ENCODE results near the gene ITLN1.
A peak's percentile ranks its signal among the peaks of the same experiment; 100 is the strongest.
"Not testable (repeated sequence)": the region's sequence is repeated elsewhere in the genome, so short reads cannot be mapped to it uniquely, and the experiment has no call there.

The ITLN1 gene

GRCh38 chr1:160900683-160901082 lies 15.7 kb upstream of the ITLN1 start:
- H3K4me3 ChIP-seq (ENCODE audit: control insufficient read depth in 1 of 7, extremely low read depth in 1 of 7, insufficient read depth in 4 of 7, low read depth in 2 of 7, low read length in 6 of 7); DNase-seq; H3K36me3 ChIP-seq (ENCODE audit: control insufficient read depth in 4 of 4, insufficient read depth in 4 of 4, low read length in 3 of 4); H3K27ac ChIP-seq (ENCODE audit: insufficient read depth in 1 of 2, low read depth in 1 of 2, low read length in 2 of 2, poor library complexity in 1 of 2, severe bottlenecking in 2 of 2); POLR2A ChIA-PET; H3K27me3 ChIP-seq (replicated peaks in 2 of 5; ENCODE audit: control insufficient read depth in 4 of 5, insufficient read depth in 5 of 5, low read length in 4 of 5); H3K4me1 ChIP-seq (ENCODE audit: control extremely low read depth in 1 of 4, control insufficient read depth in 4 of 4, insufficient read depth in 4 of 4, low read length in 3 of 4); H3K9me3 ChIP-seq (ENCODE audit: control extremely low read depth in 1 of 5, control insufficient read depth in 4 of 5, insufficient read depth in 2 of 5, low read depth in 1 of 5, low read length in 4 of 5); CTCF ChIA-PET: not testable (repeated sequence)
- WGBS (ENCODE audit: insufficient coverage) = 83% methylated on average over 1 of the region's 3 CpGs

GRCh38 chr1:160894368-160895135 lies 9.6 kb upstream of the ITLN1 start:
- H3K27ac ChIP-seq (ENCODE audit: insufficient read depth in 1 of 2, low read depth in 1 of 2, low read length in 2 of 2, poor library complexity in 1 of 2, severe bottlenecking in 2 of 2); H3K27me3 ChIP-seq (replicated peaks in 2 of 5; ENCODE audit: control insufficient read depth in 4 of 5, insufficient read depth in 5 of 5, low read length in 4 of 5); H3K4me3 ChIP-seq (ENCODE audit: control insufficient read depth in 1 of 7, extremely low read depth in 1 of 7, insufficient read depth in 4 of 7, low read depth in 2 of 7, low read length in 6 of 7); CTCF ChIA-PET; POLR2A ChIA-PET; H3K36me3 ChIP-seq (ENCODE audit: control insufficient read depth in 4 of 4, insufficient read depth in 4 of 4, low read length in 3 of 4); H3K4me1 ChIP-seq (ENCODE audit: control extremely low read depth in 1 of 4, control insufficient read depth in 4 of 4, insufficient read depth in 4 of 4, low read length in 3 of 4); H3K9me3 ChIP-seq (ENCODE audit: control extremely low read depth in 1 of 5, control insufficient read depth in 4 of 5, insufficient read depth in 2 of 5, low read depth in 1 of 5, low read length in 4 of 5); DNase-seq: not testable (repeated sequence)
- WGBS (ENCODE audit: insufficient coverage) = 100% methylated on average over 2 of the region's 18 CpGs

GRCh38 chr1:160891474-160891873 lies 6.5 kb upstream of the ITLN1 start:
- ChIA-PET CTCF (interaction anchor here (1.5 to 2.0 kb wide), 3 partner anchors 11 to 123 kb away, joined by 3 to 6 read pairs (median 4); partner anchors contain the start of gene ITLN2), POLR2A (interaction anchor here (0.6 kb wide), 1 partner anchor 177 kb away, joined by 3 read pairs; no protein-coding TSS in a partner anchor)
- WGBS (ENCODE audit: insufficient coverage) = 100% methylated on average over 1 of the region's 2 CpGs
- no peaks in the 10 kb centered on the region for H3K9me3 ChIP-seq (ENCODE audit: control extremely low read depth in 1 of 5, control insufficient read depth in 4 of 5, insufficient read depth in 2 of 5, low read depth in 1 of 5, low read length in 4 of 5)
- no peaks in the 10 kb centered on the region for H3K4me1 ChIP-seq (ENCODE audit: control extremely low read depth in 1 of 4, control insufficient read depth in 4 of 4, insufficient read depth in 4 of 4, low read length in 3 of 4)
- no peaks in the 10 kb centered on the region for H3K36me3 ChIP-seq (ENCODE audit: control insufficient read depth in 4 of 4, insufficient read depth in 4 of 4, low read length in 3 of 4)
- H3K27ac ChIP-seq (ENCODE audit: insufficient read depth in 1 of 2, low read depth in 1 of 2, low read length in 2 of 2, poor library complexity in 1 of 2, severe bottlenecking in 2 of 2) = no peak overlapping the region
- peak in 2 of 3 donors; percentile 23 to 69 for DNase-seq
- H3K27me3 ChIP-seq (replicated peaks in 2 of 5; ENCODE audit: control insufficient read depth in 4 of 5, insufficient read depth in 5 of 5, low read length in 4 of 5) = no peaks in the 10 kb centered on the region
- no peak overlapping the region for H3K4me3 ChIP-seq (ENCODE audit: control insufficient read depth in 1 of 7, extremely low read depth in 1 of 7, insufficient read depth in 4 of 7, low read depth in 2 of 7, low read length in 6 of 7)

GRCh38 chr1:160888926-160889325 lies 3.9 kb upstream of the ITLN1 start:
- DNase-seq = no peak
- Histone ChIP-seq H3K27ac (ENCODE audit: insufficient read depth in 1 of 2, low read depth in 1 of 2, low read length in 2 of 2, poor library complexity in 1 of 2, severe bottlenecking in 2 of 2) (no peak overlapping the region), H3K4me1 (ENCODE audit: control extremely low read depth in 1 of 4, control insufficient read depth in 4 of 4, insufficient read depth in 4 of 4, low read length in 3 of 4) (peaks cover 0 to 5% (median 3%) of the 10 kb centered on the region in 4 experiments), H3K4me3 (ENCODE audit: control insufficient read depth in 1 of 7, extremely low read depth in 1 of 7, insufficient read depth in 4 of 7, low read depth in 2 of 7, low read length in 6 of 7) (no peak overlapping the region), H3K9me3 (ENCODE audit: control extremely low read depth in 1 of 5, control insufficient read depth in 4 of 5, insufficient read depth in 2 of 5, low read depth in 1 of 5, low read length in 4 of 5) (no peaks in the 10 kb centered on the region), H3K27me3 (replicated peaks in 2 of 5; ENCODE audit: control insufficient read depth in 4 of 5, insufficient read depth in 5 of 5, low read length in 4 of 5) (no peaks in the 10 kb centered on the region), H3K36me3 (ENCODE audit: control insufficient read depth in 4 of 4, insufficient read depth in 4 of 4, low read length in 3 of 4) (no peaks in the 10 kb centered on the region)
- ChIA-PET CTCF (interaction anchor here (0.6 to 2.7 kb wide), 4 partner anchors 10 to 28 kb away, joined by 4 to 7 read pairs (median 4); no protein-coding TSS in a partner anchor), POLR2A (no interaction called here)
- no CpG with 5 or more reads among the region's 2 CpGs for WGBS (ENCODE audit: insufficient coverage)

GRCh38 chr1:160887071-160887470 lies 2.1 kb upstream of the ITLN1 start:
- no peak overlapping the region for H3K27ac ChIP-seq (ENCODE audit: insufficient read depth in 1 of 2, low read depth in 1 of 2, low read length in 2 of 2, poor library complexity in 1 of 2, severe bottlenecking in 2 of 2)
- 40% methylated on average over 1 of the region's 2 CpGs for WGBS (ENCODE audit: insufficient coverage)
- H3K4me1 ChIP-seq (ENCODE audit: control extremely low read depth in 1 of 4, control insufficient read depth in 4 of 4, insufficient read depth in 4 of 4, low read length in 3 of 4) = peaks cover 0 to 5% (median 3%) of the 10 kb centered on the region in 4 experiments
- H3K27me3 ChIP-seq (replicated peaks in 2 of 5; ENCODE audit: control insufficient read depth in 4 of 5, insufficient read depth in 5 of 5, low read length in 4 of 5) = no peaks in the 10 kb centered on the region
- DNase-seq = peak in 1 of 3 donors; percentile 28
- no peaks in the 10 kb centered on the region for H3K9me3 ChIP-seq (ENCODE audit: control extremely low read depth in 1 of 5, control insufficient read depth in 4 of 5, insufficient read depth in 2 of 5, low read depth in 1 of 5, low read length in 4 of 5)
- POLR2A ChIA-PET = interaction anchor here (0.6 kb wide), 1 partner anchor 50 kb away, joined by 3 read pairs; no protein-coding TSS in a partner anchor
- no peak overlapping the region for H3K4me3 ChIP-seq (ENCODE audit: control insufficient read depth in 1 of 7, extremely low read depth in 1 of 7, insufficient read depth in 4 of 7, low read depth in 2 of 7, low read length in 6 of 7)
- H3K36me3 ChIP-seq (ENCODE audit: control insufficient read depth in 4 of 4, insufficient read depth in 4 of 4, low read length in 3 of 4) = no peaks in the 10 kb centered on the region
- CTCF ChIA-PET = interaction anchor here (1.1 to 2.7 kb wide), 5 partner anchors 8 to 67 kb away, joined by 3 to 10 read pairs (median 4); no protein-coding TSS in a partner anchor

- H3K4me3 ChIP-seq (ENCODE audit: control insufficient read depth in 1 of 7, extremely low read depth in 1 of 7, insufficient read depth in 4 of 7, low read depth in 2 of 7, low read length in 6 of 7) = no peak overlapping the region
- no peak for DNase-seq
- 95% methylated on average over 5 of the region's 6 CpGs for WGBS (ENCODE audit: insufficient coverage)
- H3K27ac ChIP-seq (ENCODE audit: insufficient read depth in 1 of 2, low read depth in 1 of 2, low read length in 2 of 2, poor library complexity in 1 of 2, severe bottlenecking in 2 of 2) = no peak overlapping the region
- no peaks in the 10 kb centered on the region for H3K9me3 ChIP-seq (ENCODE audit: control extremely low read depth in 1 of 5, control insufficient read depth in 4 of 5, insufficient read depth in 2 of 5, low read depth in 1 of 5, low read length in 4 of 5)
- H3K36me3 ChIP-seq (ENCODE audit: control insufficient read depth in 4 of 4, insufficient read depth in 4 of 4, low read length in 3 of 4) = no peaks in the 10 kb centered on the region
- CTCF ChIA-PET = interaction anchor here (0.6 to 1.8 kb wide), 7 partner anchors 32 to 218 kb away, joined by 3 to 10 read pairs (median 3); no protein-coding TSS in a partner anchor
- H3K4me1 ChIP-seq (ENCODE audit: control extremely low read depth in 1 of 4, control insufficient read depth in 4 of 4, insufficient read depth in 4 of 4, low read length in 3 of 4) = peaks cover 0 to 5% (median 3%) of the 10 kb centered on the region in 4 experiments
- H3K27me3 ChIP-seq (replicated peaks in 2 of 5; ENCODE audit: control insufficient read depth in 4 of 5, insufficient read depth in 5 of 5, low read length in 4 of 5) = no peaks in the 10 kb centered on the region
- POLR2A ChIA-PET = no interaction called here
Observed at GRCh38 chr1:160884579-160884978, 401 bp downstream of the ITLN1 start.

All from common myeloid progenitor, CD34-positive (primary cell).